HepG2 (cell line): Measurements from ENCODE around the gene ZNF513.

Experiments used
- CCAR2 ChIP-seq: fragments of 200-400 bp; formaldehyde crosslinking; optimal IDR thresholded peaks from 2 replicates; pipeline ENCODE3; 2018; ENCODE audit warnings: low read depth, mild to moderate bottlenecking, low read length, moderate library complexity
- CEBPB ChIP-seq: IDR thresholded peaks from 2 replicates; pipeline ENCODE4 v1.6.1; 2011; ENCODE audit warnings: low read depth, low read length, improper control_type of control experiment, borderline replicate concordance
- CHCHD3 ChIP-seq: sonication (generic); formaldehyde crosslinking; IDR thresholded peaks from 2 replicates; pipeline ENCODE4 v1.8.0; 2022; ENCODE audit warnings: mild to moderate bottlenecking, missing genetic modification reagents, moderate library complexity
- U2AF2 ChIP-seq: fragments of 200-400 bp; formaldehyde crosslinking; IDR thresholded peaks from 2 replicates; pipeline ENCODE4 v1.6.1; 2017; ENCODE audit warnings: low read depth, mild to moderate bottlenecking, low read length
- YY1 ChIP-seq: IDR thresholded peaks from 2 replicates; pipeline ENCODE4 v1.6.1; 2011; ENCODE audit warnings: low read length, low read depth, moderate library complexity, mild to moderate bottlenecking; ENCODE audit not compliant: insufficient read depth, insufficient replicate concordance
- TF ChIP-seq, protein P1 (sequence below): sonication (generic); formaldehyde crosslinking; IDR thresholded peaks from 2 replicates; pipeline ENCODE4 v1.9.0; 2022; ENCODE audit warnings: missing genetic modification reagents, mild to moderate bottlenecking, borderline replicate concordance

- no peak for TF ChIP-seq U2AF2
- TF ChIP-seq, protein P1, sequence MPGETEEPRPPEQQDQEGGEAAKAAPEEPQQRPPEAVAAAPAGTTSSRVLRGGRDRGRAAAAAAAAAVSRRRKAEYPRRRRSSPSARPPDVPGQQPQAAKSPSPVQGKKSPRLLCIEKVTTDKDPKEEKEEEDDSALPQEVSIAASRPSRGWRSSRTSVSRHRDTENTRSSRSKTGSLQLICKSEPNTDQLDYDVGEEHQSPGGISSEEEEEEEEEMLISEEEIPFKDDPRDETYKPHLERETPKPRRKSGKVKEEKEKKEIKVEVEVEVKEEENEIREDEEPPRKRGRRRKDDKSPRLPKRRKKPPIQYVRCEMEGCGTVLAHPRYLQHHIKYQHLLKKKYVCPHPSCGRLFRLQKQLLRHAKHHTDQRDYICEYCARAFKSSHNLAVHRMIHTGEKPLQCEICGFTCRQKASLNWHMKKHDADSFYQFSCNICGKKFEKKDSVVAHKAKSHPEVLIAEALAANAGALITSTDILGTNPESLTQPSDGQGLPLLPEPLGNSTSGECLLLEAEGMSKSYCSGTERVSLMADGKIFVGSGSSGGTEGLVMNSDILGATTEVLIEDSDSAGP: no peak
- TF ChIP-seq CCAR2: no peak
- no peak for TF ChIP-seq CEBPB
- no peak for TF ChIP-seq YY1
- no peak for TF ChIP-seq CHCHD3 (CRISPR knock-in tag)
Measured at GRCh38 chr2:27373567-27373966, 7.0 kb downstream of the ZNF513 start.
